HEK293T (cell line): ENCODE data around the gene SLAIN1.

ENCODE experiments used
- CTCF ChIA-PET: fragments of 350-600 bp; formaldehyde crosslinking; extraction: SDS; loops from one replicate; lab custom pipeline; 2021; ENCODE audit warnings: antibody characterized with exemption, inconsistent platforms; lab: Yijun Ruan, JAX
- POLR2A ChIA-PET: fragments of 350-600 bp; formaldehyde crosslinking; extraction: SDS; loops from one replicate; lab custom pipeline; 2020; ENCODE audit warnings: antibody characterized with exemption, inconsistent platforms; lab: Yijun Ruan, JAX
- DNase-seq: peaks from one replicate; pipeline ENCODE4 v3.0.0; 2012; ENCODE audit warnings: mixed read lengths; ENCODE audit errors: extremely low spot score
- ARNT ChIP-seq: fragments of 450-650 bp; IDR thresholded peaks from 2 replicates; pipeline ENCODE4 v1.6.1; 2017; ENCODE audit warnings: mild to moderate bottlenecking
- BHLHE40 ChIP-seq: fragments of 450-650 bp; IDR thresholded peaks from 2 replicates; pipeline ENCODE4 v1.6.1; 2016; ENCODE audit warnings: mild to moderate bottlenecking, moderate library complexity, borderline replicate concordance
- CTBP1 ChIP-seq: fragments of 450-650 bp; IDR thresholded peaks from 2 replicates; pipeline ENCODE4 v1.6.1; 2016; ENCODE audit warnings: borderline replicate concordance
- ELF4 ChIP-seq: fragments of 450-650 bp; IDR thresholded peaks from 2 replicates; pipeline ENCODE4 v1.6.1; 2017; ENCODE audit warnings: antibody characterized with exemption
- FOXA1 ChIP-seq: fragments of 450-650 bp; IDR thresholded peaks from 2 replicates; pipeline ENCODE4 v1.6.1; 2016; ENCODE audit warnings: mild to moderate bottlenecking
- FOXK2 ChIP-seq: fragments of 450-650 bp; IDR thresholded peaks from 2 replicates; pipeline ENCODE4 v1.6.1; 2016; ENCODE audit warnings: mild to moderate bottlenecking
- FOXM1 ChIP-seq: fragments of 450-650 bp; IDR thresholded peaks from 2 replicates; pipeline ENCODE4 v1.6.1; 2017; ENCODE audit warnings: mild to moderate bottlenecking, borderline replicate concordance
- HDGF ChIP-seq: fragments of 450-650 bp; IDR thresholded peaks from 2 replicates; pipeline ENCODE4 v1.6.1; 2017; ENCODE audit warnings: antibody characterized with exemption, borderline replicate concordance
- L3MBTL2 ChIP-seq: fragments of 450-650 bp; conservative IDR thresholded peaks from 2 replicates; pipeline ENCODE4 v1.6.1; 2016; ENCODE audit warnings: mild to moderate bottlenecking
- LEF1 ChIP-seq: fragments of 450-650 bp; IDR thresholded peaks from 2 replicates; pipeline ENCODE4 v1.6.1; 2017; ENCODE audit warnings: mild to moderate bottlenecking, borderline replicate concordance
- NFRKB ChIP-seq: fragments of 450-650 bp; IDR thresholded peaks from 2 replicates; pipeline ENCODE4 v1.6.1; 2016; ENCODE audit warnings: mild to moderate bottlenecking, moderate library complexity
- PKNOX1 ChIP-seq: fragments of 450-650 bp; IDR thresholded peaks from 2 replicates; pipeline ENCODE4 v1.6.1; 2016
- SP1 ChIP-seq: fragments of 450-650 bp; IDR thresholded peaks from 2 replicates; pipeline ENCODE4 v1.6.1; 2017
- SUZ12 ChIP-seq: fragments of 450-650 bp; IDR thresholded peaks from 2 replicates; pipeline ENCODE4 v1.6.1; 2016; ENCODE audit warnings: mild to moderate bottlenecking
- TARDBP ChIP-seq: fragments of 450-650 bp; IDR thresholded peaks from 2 replicates; pipeline ENCODE4 v1.6.1; 2016
- ZNF384 ChIP-seq: fragments of 450-650 bp; IDR thresholded peaks from 2 replicates; pipeline ENCODE4 v1.6.1; 2016

Gene SLAIN1

GRCh38 chr13:77730572-77730971 is 33.1 kb downstream of the SLAIN1 start:
- TF ChIP-seq ELF4 (no peak), SP1 (no peak), L3MBTL2 (no peak), PKNOX1 (no peak), HDGF (no peak)
- ChIA-PET POLR2A (interaction anchor here (0.8 kb wide), 1 partner anchor 400 kb away, joined by 3 read pairs; no protein-coding TSS in a partner anchor), CTCF (no interaction called here)
- DNase-seq: no peak

- ChIA-PET POLR2A (interaction anchor here (0.6 kb wide), 1 partner anchor 18 kb away, joined by 3 read pairs; no protein-coding TSS in a partner anchor), CTCF (interaction anchor here (0.7 kb wide), 1 partner anchor 879 kb away, joined by 3 read pairs; no protein-coding TSS in a partner anchor)
- no peak for DNase-seq
- TF ChIP-seq PKNOX1 (no peak), BHLHE40 (no peak), TARDBP (no peak), FOXA1 (no peak), SP1 (no peak), LEF1 (no peak)
Measured at GRCh38 chr13:77732287-77732686, 34.8 kb downstream of the SLAIN1 start.

- CTCF ChIA-PET: no interaction called here
- DNase-seq: peak; percentile 38
- POLR2A ChIA-PET: no interaction called here
- TF ChIP-seq FOXM1 (no peak), TARDBP (no peak), LEF1 (no peak), BHLHE40 (no peak), HDGF (no peak), FOXA1 (no peak), FOXK2 (no peak), NFRKB (no peak), CTBP1 (no peak), ARNT (no peak), SP1 (no peak), PKNOX1 (no peak), SUZ12 (no peak), ELF4 (no peak), L3MBTL2 (no peak), ZNF384 (no peak)
Measured at GRCh38 chr13:77733674-77734073, 36.2 kb downstream of the SLAIN1 start.

- DNase-seq: no peak
- POLR2A ChIA-PET: no interaction called here
- TF ChIP-seq CTBP1: no peak
- CTCF ChIA-PET: interaction anchor here (0.6 to 1.4 kb wide), 2 partner anchors 9 to 1090 kb away, joined by 3 to 4 read pairs; no protein-coding TSS in a partner anchor
Measured at GRCh38 chr13:77737583-77738200, 40.2 kb downstream of the SLAIN1 start.

- no peak for DNase-seq
- ChIA-PET CTCF (interaction anchor here (0.9 to 1.0 kb wide), 3 partner anchors 10 to 177 kb away, joined by 3 to 5 read pairs (median 3); no protein-coding TSS in a partner anchor), POLR2A (interaction anchor here (1.4 kb wide), 1 partner anchor 15 kb away, joined by 3 read pairs; no protein-coding TSS in a partner anchor)
- no peak for TF ChIP-seq PKNOX1
- TF ChIP-seq L3MBTL2: no peak
- TF ChIP-seq FOXM1: no peak
- TF ChIP-seq LEF1: no peak
- TF ChIP-seq HDGF: no peak
- TF ChIP-seq BHLHE40: no peak
- no peak for TF ChIP-seq CTBP1
- no peak for TF ChIP-seq ELF4
- no peak for TF ChIP-seq ZNF384
- no peak for TF ChIP-seq FOXK2
- TF ChIP-seq ARNT: no peak
- no peak for TF ChIP-seq NFRKB
- no peak for TF ChIP-seq SUZ12
- TF ChIP-seq FOXA1: no peak
- TF ChIP-seq SP1: no peak
- no peak for TF ChIP-seq TARDBP
Measured at GRCh38 chr13:77740097-77740735, 42.7 kb downstream of the SLAIN1 start.
